Activated CD8-positive, alpha-beta memory T cell treated with anti-CD3 and anti-CD28 coated beads for 1 hour (primary cell): ENCODE data around the gene PRSS36.
A peak's percentile ranks its signal among the peaks of the same experiment; 100 is the strongest.
"Not testable (repeated sequence)": the region's sequence is repeated elsewhere in the genome, so short reads cannot be mapped to it uniquely, and the experiment has no call there.

Experiments used
- DNase-seq, 2 donors: peaks; one replicate each; pipeline ENCODE4 v3.0.0-alpha.2; 2020; ENCODE audit warnings: low read depth in 1 of 2; ENCODE audit errors: extremely low read depth in 1 of 2

The PRSS36 gene

DNA sequence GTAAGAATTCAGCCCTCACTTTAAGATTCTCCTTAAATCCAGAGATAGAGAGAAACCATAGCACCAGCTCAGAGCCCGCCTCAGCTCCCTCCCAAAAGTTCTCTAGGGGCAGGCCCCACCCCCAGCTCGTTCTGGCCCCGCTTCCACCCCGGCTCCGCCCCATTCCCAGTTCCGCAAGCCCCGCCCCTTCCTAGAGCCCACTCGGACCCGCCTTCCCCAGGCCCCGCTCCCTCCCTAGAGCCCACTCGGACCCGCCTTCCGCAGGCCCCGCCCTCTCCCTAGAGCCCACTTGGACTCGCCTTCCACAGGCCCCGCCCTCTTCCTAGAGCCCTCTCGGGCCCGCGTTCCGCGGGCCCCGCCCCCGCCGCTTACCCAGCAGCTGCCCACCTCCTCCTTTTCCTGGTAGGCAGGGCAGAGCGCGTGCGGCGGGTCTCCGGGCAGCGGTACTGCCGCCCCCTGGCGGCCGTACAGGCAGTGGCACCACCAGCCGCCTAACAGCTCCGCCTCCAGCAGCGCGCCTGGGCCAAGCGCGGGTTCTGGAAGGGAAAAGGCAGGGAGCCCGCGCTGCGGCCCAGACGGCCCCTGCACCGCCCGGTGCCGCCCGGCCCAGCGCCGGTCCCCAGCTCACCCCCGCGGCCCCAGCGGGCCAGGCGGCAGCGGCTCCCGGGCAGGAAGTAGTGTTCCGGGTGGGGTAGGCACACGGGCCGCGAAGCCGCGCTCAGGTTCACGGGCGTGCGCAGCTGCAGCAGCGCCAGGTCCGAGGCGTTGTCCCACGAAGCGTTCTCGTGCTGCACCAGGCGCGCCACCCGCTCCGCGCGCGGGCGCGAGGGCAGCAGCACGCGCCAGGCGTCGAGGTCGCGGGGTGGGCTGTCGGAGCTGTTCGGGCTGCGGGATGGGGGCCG is 7.5 kb downstream of the PRSS36 start:
- peak; percentile 90 to 92 for DNase-seq

DNA sequence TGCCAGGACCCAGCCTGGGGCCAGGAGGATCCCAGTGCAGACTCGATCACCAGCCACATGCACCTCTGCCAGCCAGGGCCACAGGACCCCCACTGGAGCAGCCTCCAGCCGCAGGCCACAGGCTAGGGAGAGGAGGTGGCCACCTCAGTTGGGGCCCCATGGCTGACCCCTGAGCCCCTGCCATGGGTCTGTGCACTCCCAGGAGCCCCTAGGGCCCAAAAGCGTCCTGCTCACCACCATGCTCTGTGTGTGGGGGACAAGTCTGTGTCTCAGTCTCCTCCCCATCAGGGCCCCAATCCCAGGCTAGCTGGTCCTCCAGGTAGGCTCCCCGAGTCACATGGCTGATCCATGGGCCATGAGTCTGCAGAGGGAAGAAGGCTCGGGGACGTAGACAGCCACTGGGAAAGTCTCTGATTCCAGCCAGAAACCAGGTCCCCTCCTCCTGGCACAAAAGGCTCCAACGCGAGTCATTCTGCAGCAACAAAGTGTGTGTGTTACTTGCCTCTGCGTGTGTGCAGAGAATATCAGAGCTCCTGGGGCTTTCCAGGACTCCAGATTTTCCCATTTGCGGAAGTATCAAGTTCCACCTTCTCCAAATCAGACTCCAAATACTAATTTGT is 8.3 kb downstream of the PRSS36 start:
- no peak for DNase-seq

DNA sequence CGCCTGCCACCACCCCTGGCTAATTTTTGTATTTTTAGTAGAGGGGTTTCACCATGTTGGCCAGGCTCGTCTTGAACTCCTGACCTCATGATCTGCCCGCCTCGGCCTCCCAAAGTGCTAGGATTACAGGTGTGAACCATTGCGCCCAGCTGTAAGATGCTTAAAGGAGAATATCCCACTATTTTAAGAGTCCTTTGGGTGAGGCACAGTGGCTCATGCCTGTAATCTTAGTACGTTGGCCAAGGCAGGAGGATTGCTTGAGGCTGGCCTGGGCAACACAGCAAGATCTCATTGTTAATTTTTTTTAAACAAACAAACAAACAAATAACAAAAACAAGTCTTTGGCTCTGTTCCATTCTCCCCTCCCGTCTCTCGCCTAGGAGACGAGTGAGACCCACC is 8.8 kb downstream of the PRSS36 start:
- DNase-seq, result not testable (repeated sequence)

DNA sequence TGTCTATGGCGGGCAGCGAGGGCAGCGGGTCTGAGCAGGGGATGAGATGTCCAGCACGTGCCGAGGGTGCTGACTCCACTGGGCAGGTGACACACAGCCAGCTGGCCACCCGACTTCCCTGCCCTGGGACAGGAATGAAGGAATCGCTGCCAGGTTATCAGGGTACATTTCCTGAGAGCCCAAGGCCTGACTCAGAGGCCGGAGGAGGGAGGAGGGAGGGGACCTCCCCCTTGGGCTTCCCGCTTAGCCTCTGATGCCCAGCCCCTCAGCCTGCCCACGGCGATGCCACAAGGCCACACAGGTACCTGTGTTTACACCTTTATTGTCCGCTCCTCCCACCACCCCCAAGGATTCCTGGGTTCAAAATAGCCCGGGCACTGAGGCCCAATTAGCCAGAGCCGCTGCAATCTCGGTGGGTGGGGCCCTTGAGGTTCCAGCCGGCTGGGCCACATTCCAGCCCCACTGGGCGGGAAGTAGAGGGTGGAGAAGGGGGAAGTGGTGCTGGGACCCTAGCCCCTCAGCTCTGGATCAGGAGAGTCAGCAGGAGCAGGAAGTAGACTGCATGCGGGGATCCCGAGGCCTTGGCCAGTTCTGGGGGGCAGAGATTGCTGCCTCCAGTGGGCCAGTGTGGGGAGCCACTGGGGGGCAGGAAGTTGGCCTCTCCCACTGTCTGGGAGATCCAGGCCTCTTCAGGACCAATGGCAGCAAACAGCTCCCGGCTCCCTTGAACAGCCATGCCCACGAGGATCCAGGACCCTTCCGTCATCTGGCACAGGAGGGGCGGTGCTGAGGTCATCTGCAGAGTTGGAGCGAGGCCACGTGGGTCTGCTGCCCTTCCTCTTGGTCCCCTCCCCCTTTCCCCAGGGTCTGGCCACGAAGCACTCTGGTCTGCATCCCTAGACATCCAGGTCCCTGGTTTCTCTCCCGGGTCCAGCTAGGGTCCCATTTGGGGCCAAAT is 11.0 kb downstream of the PRSS36 start:
- no peak for DNase-seq

GRCh38 chr16:31136822-31137499 is 12.9 kb downstream of the PRSS36 start:
- not testable (repeated sequence) for DNase-seq

DNA sequence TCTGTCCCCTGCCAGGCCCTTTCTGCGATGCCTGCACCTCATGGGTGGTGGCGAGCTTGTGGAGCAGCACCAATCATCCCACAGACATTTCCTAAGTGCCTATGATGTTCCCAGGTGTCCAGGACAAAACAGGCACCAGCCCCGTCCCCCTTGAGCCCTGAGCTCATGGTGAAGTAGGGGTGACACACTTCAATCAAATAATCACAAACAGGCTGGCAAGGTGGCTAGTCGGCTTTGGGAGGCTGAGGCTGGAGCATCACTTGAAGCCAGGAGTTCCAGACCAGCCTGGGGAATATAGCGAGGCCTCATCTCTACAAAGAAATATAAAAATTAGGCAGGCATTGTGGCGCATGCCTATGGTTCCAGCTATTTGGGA is 13.6 kb downstream of the PRSS36 start:
- no peak for DNase-seq

GRCh38 chr16:31135535-31136286 is 14.2 kb downstream of the PRSS36 start, which contains the start of gene PRSS8:
Gene PRSS8, minus strand, starts transcription at chr16:31135727. Its CDS starts 229 bp downstream, at chr16:31135498.
- no peak for DNase-seq

- DNase-seq, result no peak
Measured at GRCh38 chr16:31134625-31135534, 15.0 kb downstream of the PRSS36 start.

DNA sequence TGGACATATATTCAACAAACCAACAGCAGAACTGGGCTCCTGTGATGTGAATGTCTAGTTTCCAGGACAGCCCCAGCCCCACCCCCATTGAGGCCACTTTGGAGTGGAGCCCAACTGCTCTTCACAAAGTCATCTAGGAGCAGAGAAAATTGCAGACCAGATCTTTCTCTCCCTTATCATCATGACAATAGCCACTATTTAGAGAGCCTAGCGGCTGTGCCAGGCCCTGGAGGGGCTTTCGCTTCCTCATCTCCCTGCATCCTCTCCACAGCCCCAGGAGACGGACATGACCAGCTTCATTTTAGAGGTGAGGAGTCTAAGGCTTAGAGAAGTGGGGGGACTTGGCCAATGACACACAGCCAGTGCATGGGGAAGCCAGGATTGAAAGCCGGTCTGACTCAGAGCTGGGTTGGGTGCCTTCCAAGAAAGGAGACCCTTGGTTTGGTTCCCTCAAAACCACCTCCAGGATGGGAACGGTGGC is 15.7 kb downstream of the PRSS36 start:
- no peak for DNase-seq

- DNase-seq, result no peak
Measured at GRCh38 chr16:31133046-31133501, 16.8 kb downstream of the PRSS36 start.

DNA sequence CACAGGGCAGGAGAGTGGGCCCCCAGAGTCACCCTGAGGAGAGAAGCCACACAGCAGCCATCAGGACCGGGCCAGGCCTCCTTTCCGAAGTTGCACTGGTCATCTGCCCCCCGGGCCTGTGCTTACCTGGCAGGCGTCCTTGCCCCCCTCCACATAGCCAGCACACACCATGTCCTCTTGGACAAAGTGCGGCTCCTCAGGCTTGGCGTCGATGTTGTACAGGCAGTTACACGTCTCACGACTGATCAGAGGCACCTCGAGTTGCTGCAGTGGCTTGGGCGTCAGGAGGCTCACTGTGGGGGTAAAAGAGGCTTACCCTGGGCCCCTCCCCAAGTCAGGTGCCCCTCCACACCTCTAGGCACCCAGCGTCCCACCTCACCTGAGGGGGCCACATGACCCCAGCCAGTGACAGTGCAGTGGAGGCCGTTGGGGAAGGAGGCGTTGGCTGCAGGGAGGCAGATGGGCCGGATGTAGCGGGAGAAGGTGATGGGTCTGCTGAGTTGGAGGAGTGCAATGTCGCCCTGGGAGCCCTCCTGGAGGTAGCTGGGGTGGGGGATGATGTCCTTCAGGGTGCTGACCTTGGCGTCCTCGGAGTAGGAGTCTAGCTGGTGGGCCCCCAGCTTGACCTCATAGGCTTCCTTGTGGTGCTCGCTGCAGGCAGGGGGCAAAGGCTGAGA is 17.4 kb downstream of the PRSS36 start:
- no peak for DNase-seq

DNA sequence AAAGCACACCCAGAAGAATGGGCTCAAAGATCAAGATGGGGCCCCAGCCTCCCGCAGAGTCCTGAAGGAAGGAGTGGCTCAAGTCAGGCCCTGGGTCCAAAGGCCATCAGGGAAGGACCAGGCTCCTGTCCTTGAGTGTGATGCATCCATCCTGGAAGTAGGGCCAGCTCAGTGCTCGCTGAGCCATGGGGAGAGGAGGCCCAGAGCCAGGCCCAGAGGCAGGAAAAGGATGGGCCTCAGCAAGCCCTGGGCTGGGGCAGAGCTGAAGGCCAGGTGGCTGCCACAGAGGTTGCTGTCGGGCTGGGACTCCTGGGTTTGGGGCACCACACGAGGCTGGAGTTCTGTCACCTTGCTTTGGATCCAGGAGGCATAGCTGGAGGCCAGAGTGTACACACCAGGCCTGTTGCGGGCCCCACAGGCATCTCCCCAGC is 18.0 kb downstream of the PRSS36 start:
- no peak for DNase-seq

DNA sequence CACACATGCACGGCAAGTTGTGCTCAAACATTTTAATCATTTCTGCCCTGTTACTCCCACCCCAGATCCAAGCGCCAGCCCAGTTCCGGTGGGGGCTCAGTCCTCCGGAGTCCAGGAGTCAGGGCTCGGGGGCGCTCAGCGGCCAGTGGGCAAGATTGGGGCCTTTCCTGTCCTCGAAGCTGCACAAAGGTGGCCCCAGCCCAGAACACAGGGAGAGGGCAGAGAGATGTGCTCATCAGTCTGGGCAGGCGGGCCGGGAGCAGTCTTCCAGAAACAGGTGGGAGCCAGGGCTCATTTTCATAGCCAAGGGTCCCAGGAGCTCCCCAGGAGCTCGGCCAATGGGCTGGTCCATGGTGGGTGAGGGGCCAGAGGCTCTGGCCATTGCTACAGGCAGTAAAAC is 18.4 kb downstream of the PRSS36 start:
- DNase-seq, result no peak

GRCh38 chr16:31130899-31131298 is 19.0 kb downstream of the PRSS36 start:
- no peak for DNase-seq

GRCh38 chr16:31130336-31130891 is 19.5 kb downstream of the PRSS36 start:
- no peak for DNase-seq

- DNase-seq, result no peak
Measured at GRCh38 chr16:31129568-31130335, 20.1 kb downstream of the PRSS36 start.
